Neuronal stem cell (in vitro differentiated cells): ENCODE data around the gene STX18.

ENCODE experiments used
- DNase-seq: peaks from one replicate; pipeline ENCODE4 v3.0.0-alpha.2; 2013; ENCODE audit warnings: low spot score
- H2AFZ ChIP-seq: one replicate; pipeline ENCODE4 v1.6.1; 2013; ENCODE audit warnings: mild to moderate bottlenecking, low read length, inconsistent platforms
- H2AK5ac ChIP-seq: 2 replicates; pipeline ENCODE4 v1.6.1; 2013; ENCODE audit warnings: low read depth, mild to moderate bottlenecking, inconsistent platforms, low read length, moderate library complexity, mixed read lengths
- H2BK120ac ChIP-seq: 2 replicates; pipeline ENCODE4 v1.6.1; 2013; ENCODE audit warnings: low read depth, mild to moderate bottlenecking, inconsistent platforms, low read length, moderate library complexity, mixed read lengths
- H2BK12ac ChIP-seq: one replicate; pipeline ENCODE4 v1.6.1; 2013; ENCODE audit warnings: low read length, inconsistent platforms
- H2BK15ac ChIP-seq: 2 replicates; pipeline ENCODE4 v1.6.1; 2013; ENCODE audit warnings: mild to moderate bottlenecking, low read length, inconsistent platforms, mixed read lengths
- H2BK5ac ChIP-seq: one replicate; pipeline ENCODE4 v1.6.1; 2013; ENCODE audit warnings: inconsistent platforms, mild to moderate bottlenecking, low read length, moderate library complexity
- H3K14ac ChIP-seq: one replicate; pipeline ENCODE4 v1.6.1; 2013; ENCODE audit warnings: low read length, inconsistent platforms
- H3K18ac ChIP-seq: 2 replicates; pipeline ENCODE4 v1.6.1; 2013; ENCODE audit warnings: low read length, inconsistent platforms
- H3K23ac ChIP-seq: 2 replicates; pipeline ENCODE4 v1.6.1; 2013; ENCODE audit warnings: low read depth, mild to moderate bottlenecking, mixed read lengths, low read length, inconsistent platforms; ENCODE audit not compliant: poor library complexity
- H3K27ac ChIP-seq: replicated peaks from 3 replicates; pipeline ENCODE4 v1.5.1; 2013; ENCODE audit warnings: low read length, inconsistent platforms
- H3K27me3 ChIP-seq, 3 experiments: 2 replicates each; pipeline ENCODE4 v1.6.1; 2013; ENCODE audit warnings: low read length in 3 of 3, mild to moderate bottlenecking in 2 of 3, inconsistent platforms in 1 of 3, low read depth in 1 of 3, mixed read lengths in 1 of 3, moderate library complexity in 1 of 3; ENCODE audit not compliant: control insufficient read depth in 3 of 3, insufficient read depth in 3 of 3
- H3K36me3 ChIP-seq, 2 donors: replicated peaks in 1 of 2; 2 replicates each; pipeline ENCODE4 v1.6.1; 2013; ENCODE audit warnings: low read length in 2 of 2; ENCODE audit not compliant: control insufficient read depth in 2 of 2, insufficient read depth in 2 of 2
- H3K4ac ChIP-seq: 2 replicates; pipeline ENCODE4 v1.6.1; 2013; ENCODE audit warnings: inconsistent platforms, mild to moderate bottlenecking, low read length, moderate library complexity
- H3K4me1 ChIP-seq, 2 donors: 1 replicate in 1 of 2; 2 replicates in 1 of 2; pipeline ENCODE4 v1.6.1; 2013; ENCODE audit warnings: low read length in 2 of 2, low read depth in 1 of 2; ENCODE audit not compliant: control insufficient read depth in 2 of 2, insufficient read depth in 1 of 2
- H3K4me2 ChIP-seq: one replicate; pipeline ENCODE4 v1.6.1; 2013; ENCODE audit warnings: mild to moderate bottlenecking, low read length, inconsistent platforms; ENCODE audit not compliant: insufficient read depth, poor library complexity, severe bottlenecking
- H3K4me3 ChIP-seq, 2 donors: 2 replicates each; pipeline ENCODE4 v1.5.1; 2013; ENCODE audit warnings: low read length in 2 of 2, mild to moderate bottlenecking in 2 of 2, inconsistent platforms in 1 of 2, moderate library complexity in 1 of 2
- H3K79me1 ChIP-seq: one replicate; pipeline ENCODE4 v1.6.1; 2013; ENCODE audit warnings: low read depth, mild to moderate bottlenecking, inconsistent platforms, low read length, moderate library complexity
- H3K9ac ChIP-seq: one replicate; pipeline ENCODE4 v1.6.1; 2013; ENCODE audit warnings: mild to moderate bottlenecking, low read depth, low read length, inconsistent platforms; ENCODE audit not compliant: poor library complexity
- H3K9me3 ChIP-seq, 2 donors: replicated peaks in 1 of 2; 2 replicates each; pipeline versions ENCODE3 to v1.6.1; 2013; ENCODE audit warnings: low read length in 2 of 2, mild to moderate bottlenecking in 2 of 2, inconsistent platforms in 1 of 2, low read depth in 1 of 2, mixed read lengths in 1 of 2, moderate library complexity in 1 of 2; ENCODE audit not compliant: control insufficient read depth in 2 of 2, insufficient read depth in 1 of 2
- H4K8ac ChIP-seq: one replicate; pipeline ENCODE4 v1.6.1; 2013; ENCODE audit warnings: low read depth, mild to moderate bottlenecking, inconsistent platforms, low read length, moderate library complexity
- H4K91ac ChIP-seq: one replicate; pipeline ENCODE4 v1.6.1; 2013; ENCODE audit warnings: low read length, low read depth, mild to moderate bottlenecking, inconsistent platforms; ENCODE audit not compliant: poor library complexity
- WGBS, 2 donors: extraction: QIAGEN DNeasy Blood & Tissue Kit; methylation state at CpG; one replicate each; pipeline ENCODE4 v1.1.7; 2013; ENCODE audit warnings: missing lambda C conversion rate in 2 of 2, mixed read lengths in 1 of 2; ENCODE audit not compliant: insufficient read length in 2 of 2, insufficient replicate concordance in 1 of 2; ENCODE audit errors: extremely low coverage in 2 of 2; 5-methylcytosine and 5-hydroxymethylcytosine counted together

The STX18 gene

DNA sequence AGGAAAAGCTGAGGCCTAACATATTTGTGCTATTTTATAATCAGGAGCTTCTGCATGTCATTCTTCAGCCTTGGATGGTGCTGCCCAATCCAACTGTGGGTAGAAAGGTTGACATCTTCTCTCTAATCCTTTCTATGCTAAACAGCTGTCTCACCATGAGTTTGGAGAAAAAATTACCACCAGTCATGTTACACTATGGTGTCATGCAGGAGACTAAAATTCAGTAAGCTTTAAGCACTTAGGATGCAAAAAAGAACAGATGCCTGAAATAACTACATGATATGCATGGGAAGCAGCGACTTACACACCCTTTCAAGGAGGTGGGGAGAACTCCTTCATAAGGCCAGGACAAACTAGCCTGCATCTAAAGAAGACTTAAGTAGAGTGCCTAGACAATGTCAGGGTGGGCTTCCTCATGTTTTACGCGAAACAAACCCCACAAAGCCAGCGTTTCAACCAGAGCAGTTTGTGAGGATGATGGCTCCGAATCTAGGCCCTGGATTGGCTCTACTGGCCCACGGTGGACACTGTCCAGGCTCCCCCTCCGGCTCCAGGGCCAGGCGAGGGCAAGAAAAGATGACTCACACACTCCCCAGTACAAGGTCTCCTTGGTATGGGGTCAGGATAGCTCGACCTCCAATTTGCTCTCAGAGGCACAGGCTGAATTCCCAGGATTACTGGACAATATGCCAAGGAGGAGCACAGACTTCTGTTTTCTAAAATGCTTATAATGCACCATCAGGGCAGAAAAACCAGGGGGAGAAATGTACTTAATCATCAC is 45.1 kb downstream of the STX18 start:
- Histone ChIP-seq H3K36me3 (no peaks in the 10 kb centered on the region), H3K4me2 (no peak overlapping the region), H2BK15ac (no peak overlapping the region)

DNA sequence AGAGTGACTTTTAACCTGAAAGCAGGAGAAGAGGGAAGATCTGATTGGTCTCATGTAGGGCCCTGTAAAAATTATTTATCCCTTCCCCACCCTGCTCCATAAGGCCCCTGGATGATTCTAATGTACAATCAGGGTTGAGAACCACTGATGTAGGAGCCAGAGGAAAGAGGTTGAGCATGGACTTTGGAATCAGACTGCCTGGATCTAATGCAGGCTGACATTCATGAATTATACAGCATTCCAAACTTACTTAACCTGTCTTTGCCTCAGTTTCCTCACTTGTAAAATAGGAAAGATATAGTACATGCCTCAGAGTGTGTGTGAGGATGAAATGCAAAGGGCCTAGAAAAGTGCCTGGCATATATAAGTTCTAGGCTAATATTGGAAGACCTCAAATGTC is 47.0 kb downstream of the STX18 start:
- Histone ChIP-seq H3K14ac (no peak overlapping the region), H2AFZ (no peak overlapping the region), H3K9ac (no peak overlapping the region), H3K36me3 (no peaks in the 10 kb centered on the region), H3K4me1 (peaks cover 6 to 32% of the 10 kb centered on the region in 2 donors), H3K9me3 (no peaks in the 10 kb centered on the region), H3K27me3 (no peaks in the 10 kb centered on the region), H2BK120ac (no peak overlapping the region), H3K27ac (no peak overlapping the region), H4K91ac (no peak overlapping the region), H2BK5ac (no peak overlapping the region), H3K4me2 (no peak overlapping the region), H3K18ac (no peak overlapping the region), H2BK15ac (no peak overlapping the region), H3K23ac (no peak overlapping the region), H3K79me1 (no peaks in the 10 kb centered on the region), H3K4ac (no peak overlapping the region), H3K4me3 (no peak overlapping the region), H4K8ac (no peak overlapping the region), H2BK12ac (no peak overlapping the region), H2AK5ac (no peak overlapping the region)
- no peak for DNase-seq

More for the DNA sequence above, 45.1 kb downstream of the STX18 start:
- no peaks in the 10 kb centered on the region for H3K79me1 ChIP-seq
- WGBS, 2 donors: no CpG with 5 or more reads among the region's 9 CpGs
- no peak overlapping the region for H2BK120ac ChIP-seq
- H4K8ac ChIP-seq: no peak overlapping the region
- no peak overlapping the region for H3K9ac ChIP-seq
- no peak overlapping the region for H3K4me3 ChIP-seq
- no peaks in the 10 kb centered on the region for H3K9me3 ChIP-seq
- no peak overlapping the region for H2BK5ac ChIP-seq
- H4K91ac ChIP-seq: no peak overlapping the region
- H2BK12ac ChIP-seq: no peak overlapping the region
- no peak overlapping the region for H3K27ac ChIP-seq
- no peaks in the 10 kb centered on the region for H3K27me3 ChIP-seq
- H2AFZ ChIP-seq: no peak overlapping the region
- H2AK5ac ChIP-seq: no peak overlapping the region
- no peak overlapping the region for H3K18ac ChIP-seq
- H3K23ac ChIP-seq: no peak overlapping the region
- H3K4ac ChIP-seq: no peak overlapping the region
- H3K14ac ChIP-seq: no peak overlapping the region
- peaks cover 6 to 32% of the 10 kb centered on the region in 2 donors for H3K4me1 ChIP-seq
- no peak for DNase-seq

DNA sequence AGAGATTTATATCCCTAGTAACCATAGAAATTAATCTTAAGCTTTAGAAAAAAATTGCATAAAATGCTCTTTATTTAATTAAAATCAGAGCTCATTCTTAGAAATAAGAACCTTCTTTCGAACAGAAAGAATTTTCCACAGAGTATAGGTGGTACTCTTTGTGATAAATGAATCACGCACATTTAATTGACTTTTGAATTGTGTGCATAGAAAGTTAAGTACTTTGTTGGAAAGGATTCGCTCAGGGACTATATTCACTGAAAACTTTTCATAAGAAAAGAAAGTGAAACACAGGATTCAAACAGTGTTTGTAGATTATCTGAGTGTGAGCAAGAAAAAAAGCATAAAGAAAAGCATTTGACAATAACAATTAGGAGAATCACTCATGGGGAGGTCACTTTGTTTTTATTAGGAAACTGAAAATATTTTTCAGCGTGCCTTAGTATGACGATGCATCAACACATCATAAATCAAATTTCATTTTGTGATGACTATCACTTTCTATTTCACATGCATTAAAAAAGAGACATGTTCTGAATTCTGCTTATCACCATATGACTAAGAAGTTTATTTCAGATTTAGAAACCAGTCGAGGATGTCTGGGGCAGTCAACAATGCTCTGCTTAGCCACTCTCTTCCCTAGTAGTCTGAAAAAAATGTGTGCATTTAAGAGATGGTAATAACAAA is 49.5 kb downstream of the STX18 start:
- no peak overlapping the region for H3K14ac ChIP-seq
- H3K79me1 ChIP-seq: no peaks in the 10 kb centered on the region
- DNase-seq: no peak
- no peak overlapping the region for H3K9ac ChIP-seq
- no peaks in the 10 kb centered on the region for H3K9me3 ChIP-seq
- no peak overlapping the region for H2BK15ac ChIP-seq
- peaks cover 6 to 23% of the 10 kb centered on the region in 2 donors for H3K4me1 ChIP-seq
- H3K23ac ChIP-seq: no peak overlapping the region
- H4K8ac ChIP-seq: no peak overlapping the region
- H3K36me3 ChIP-seq: no peaks in the 10 kb centered on the region
- no peak overlapping the region for H4K91ac ChIP-seq
- no peak overlapping the region for H2BK120ac ChIP-seq
- H2AK5ac ChIP-seq: no peak overlapping the region
- no peak overlapping the region for H3K27ac ChIP-seq
- no peaks in the 10 kb centered on the region for H3K27me3 ChIP-seq
- H3K4me3 ChIP-seq: no peak overlapping the region
- no peak overlapping the region for H3K4me2 ChIP-seq
- no peak overlapping the region for H2AFZ ChIP-seq
- no peak overlapping the region for H2BK5ac ChIP-seq
- no peak overlapping the region for H2BK12ac ChIP-seq
- H3K4ac ChIP-seq: no peak overlapping the region
- no peak overlapping the region for H3K18ac ChIP-seq
- no CpG with 5 or more reads among the region's 6 CpGs for WGBS, 2 donors

DNA sequence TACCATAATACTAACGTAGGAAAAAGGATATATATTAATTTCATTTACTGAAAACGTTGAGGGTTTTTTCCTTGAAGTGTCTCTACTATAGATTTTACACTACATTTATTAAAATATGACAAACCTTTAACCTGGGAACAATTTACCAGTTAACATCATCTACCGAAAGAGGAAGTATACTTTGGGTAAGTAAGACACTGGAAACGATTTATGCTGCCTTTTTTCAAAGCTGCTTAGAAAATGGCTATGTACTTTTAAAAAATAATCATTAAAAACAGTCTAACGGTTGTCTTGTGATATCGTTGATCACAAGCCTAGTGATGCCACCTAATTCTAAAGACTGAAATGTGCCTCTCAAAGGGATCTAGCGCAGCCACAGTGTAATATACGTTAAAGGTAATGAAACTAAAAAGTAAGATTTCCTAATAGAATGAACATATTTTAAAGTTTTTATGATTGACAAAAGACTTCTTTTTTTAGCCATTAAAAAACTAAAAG is 50.4 kb downstream of the STX18 start:
- Histone ChIP-seq H2AK5ac (no peak overlapping the region), H4K91ac (no peak overlapping the region), H2BK12ac (no peak overlapping the region), H3K14ac (no peak overlapping the region), H3K27ac (no peak overlapping the region), H2BK5ac (no peak overlapping the region), H2BK120ac (no peak overlapping the region), H3K4ac (no peak overlapping the region), H3K9me3 (no peaks in the 10 kb centered on the region), H4K8ac (no peak overlapping the region), H3K4me1 (peaks cover 0 to 14% of the 10 kb centered on the region in 2 donors), H2BK15ac (no peak overlapping the region), H3K4me3 (no peak overlapping the region), H2AFZ (no peak overlapping the region), H3K23ac (no peak overlapping the region), H3K4me2 (no peak overlapping the region), H3K79me1 (no peaks in the 10 kb centered on the region), H3K18ac (no peak overlapping the region), H3K9ac (no peak overlapping the region), H3K27me3 (no peaks in the 10 kb centered on the region), H3K36me3 (no peaks in the 10 kb centered on the region)
- WGBS, 2 donors: no CpG with 5 or more reads among the region's 8 CpGs
- no peak for DNase-seq
